HepG2 (cell line): ENCODE measurements around the gene PRKACA.

Experiments
- CEBPB ChIP-seq: IDR thresholded peaks from 2 replicates; pipeline ENCODE4 v1.6.1; 2011; ENCODE audit warnings: low read depth, low read length, improper control_type of control experiment, borderline replicate concordance
- FOSL2 ChIP-seq: sonication (generic); formaldehyde crosslinking; IDR thresholded peaks from 2 replicates; pipeline ENCODE4 v1.4.0; 2020; ENCODE audit warnings: missing genetic modification reagents
- HNF4A ChIP-seq: sonication (generic); formaldehyde crosslinking; IDR thresholded peaks from 2 replicates; pipeline ENCODE4 v1.4.0; 2020; ENCODE audit warnings: missing genetic modification reagents
- MYNN ChIP-seq: sonication (generic); formaldehyde crosslinking; IDR thresholded peaks from 2 replicates; pipeline ENCODE4 v1.4.0; 2020; ENCODE audit warnings: mild to moderate bottlenecking, low read depth, missing genetic modification reagents
- PHB2 ChIP-seq: fragments of 450-650 bp; IDR thresholded peaks from 2 replicates; pipeline ENCODE4 v1.6.1; 2018; ENCODE audit not compliant: partially characterized antibody
- POLR2A ChIP-seq, 2 experiments: IDR thresholded peaks; 2 replicates each; pipeline ENCODE4 v1.6.1; 2011; ENCODE audit warnings: low read depth in 2 of 2, low read length in 2 of 2, mild to moderate bottlenecking in 1 of 2, moderate library complexity in 1 of 2; ENCODE audit not compliant: insufficient read depth in 1 of 2
- POLR2G ChIP-seq: fragments of 200-400 bp; formaldehyde crosslinking; IDR thresholded peaks from 2 replicates; pipeline ENCODE4 v1.6.1; 2018; ENCODE audit warnings: mild to moderate bottlenecking, low read depth, low read length, moderate library complexity
- ZNF563 ChIP-seq: sonication (generic); formaldehyde crosslinking; IDR thresholded peaks from 2 replicates; pipeline ENCODE4 v1.8.0; 2022; ENCODE audit warnings: mild to moderate bottlenecking, moderate library complexity, missing genetic modification reagents
- TF ChIP-seq, protein P1 (sequence below): sonication (generic); formaldehyde crosslinking; IDR thresholded peaks from 2 replicates; pipeline ENCODE4 v1.8.1; 2023; ENCODE audit warnings: mild to moderate bottlenecking, inconsistent platforms, moderate library complexity, missing genetic modification reagents, borderline replicate concordance
- TF ChIP-seq, protein P2 (sequence below): sonication (generic); formaldehyde crosslinking; IDR thresholded peaks from 2 replicates; pipeline ENCODE4 v1.9.0; 2022; ENCODE audit warnings: missing genetic modification reagents, mild to moderate bottlenecking, borderline replicate concordance
- TF ChIP-seq, protein P3 (sequence below), 2 experiments: sonication (generic) in 1 of 2; formaldehyde crosslinking in 1 of 2; IDR thresholded peaks; 2 replicates each; pipeline versions ENCODE4 v1.5.1 to v1.6.1; 2011 to 2020; ENCODE audit warnings: borderline replicate concordance in 1 of 2, low read depth in 1 of 2, low read length in 1 of 2, mild to moderate bottlenecking in 1 of 2, missing genetic modification reagents in 1 of 2, moderate library complexity in 1 of 2
- TF ChIP-seq, protein P4 (sequence below): sonication (generic); formaldehyde crosslinking; IDR thresholded peaks from 2 replicates; pipeline ENCODE4 v1.4.0; 2020; ENCODE audit warnings: missing genetic modification reagents, mild to moderate bottlenecking, borderline replicate concordance
- TF ChIP-seq, protein P5 (sequence below), 2 experiments: IDR thresholded peaks; 2 replicates each; pipeline ENCODE4 v1.6.1; 2011 to 2012; ENCODE audit warnings: low read length in 2 of 2, borderline replicate concordance in 1 of 2, low read depth in 1 of 2, mild to moderate bottlenecking in 1 of 2, moderate library complexity in 1 of 2
- TF ChIP-seq, protein P6 (sequence below): sonication (generic); formaldehyde crosslinking; IDR thresholded peaks from 2 replicates; pipeline ENCODE4 v1.5.0; 2020; ENCODE audit warnings: missing genetic modification reagents

DNA sequence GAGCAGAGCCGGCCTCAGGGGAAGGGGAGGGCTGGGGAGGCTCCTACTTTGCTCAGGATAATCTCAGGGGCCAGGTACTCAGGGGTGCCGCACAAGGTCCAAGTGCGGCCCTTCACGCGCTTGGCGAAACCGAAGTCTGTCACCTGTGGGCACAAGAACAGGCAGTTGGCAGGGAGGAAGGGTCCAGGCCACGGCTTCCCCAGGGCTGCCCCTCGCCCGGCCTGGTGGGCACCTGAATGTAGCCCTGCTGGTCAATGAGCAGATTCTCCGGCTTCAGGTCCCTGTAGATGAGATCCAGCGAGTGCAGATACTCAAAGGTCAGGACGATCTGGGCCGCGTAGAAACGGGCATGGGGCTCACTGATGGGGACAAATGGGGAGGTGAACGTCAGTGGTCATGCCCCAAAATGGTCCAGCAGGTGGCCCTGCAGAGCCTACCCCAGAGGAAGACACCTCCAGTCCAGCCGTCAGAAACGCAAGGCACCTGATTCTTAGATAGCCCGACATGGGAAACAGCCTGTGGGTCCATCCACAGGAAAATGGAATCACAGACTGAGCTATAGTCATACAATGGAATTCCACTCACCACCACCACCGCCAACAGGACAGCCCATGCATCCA lies 19.9 kb downstream of the PRKACA start:
- TF ChIP-seq FOSL2 (CRISPR knock-in tag) (no peak), ZNF563 (no peak), CEBPB (no peak), POLR2G (no peak), HNF4A (CRISPR knock-in tag) (no peak), MYNN (CRISPR knock-in tag) (no peak), PHB2 (no peak), POLR2A (IDR thresholded peaks at IDR 0.05; ENCODE audit: insufficient read depth in 1 of 2, low read depth in 2 of 2, low read length in 2 of 2) (no peak)
- TF ChIP-seq, protein P1, sequence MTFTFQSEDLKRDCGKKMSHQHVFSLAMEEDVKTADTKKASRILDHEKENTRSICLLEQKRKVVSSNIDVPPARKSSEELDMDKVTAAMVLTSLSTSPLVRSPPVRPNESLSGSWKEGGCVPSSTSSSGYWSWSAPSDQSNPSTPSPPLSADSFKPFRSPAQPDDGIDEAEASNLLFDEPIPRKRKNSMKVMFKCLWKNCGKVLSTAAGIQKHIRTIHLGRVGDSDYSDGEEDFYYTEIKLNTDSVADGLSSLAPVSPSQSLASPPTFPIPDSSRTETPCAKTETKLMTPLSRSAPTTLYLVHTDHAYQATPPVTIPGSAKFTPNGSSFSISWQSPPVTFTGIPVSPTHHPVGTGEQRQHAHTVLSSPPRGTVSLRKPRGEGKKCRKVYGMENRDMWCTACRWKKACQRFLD (CRISPR knock-in tag) = no peak
- TF ChIP-seq, protein P2, sequence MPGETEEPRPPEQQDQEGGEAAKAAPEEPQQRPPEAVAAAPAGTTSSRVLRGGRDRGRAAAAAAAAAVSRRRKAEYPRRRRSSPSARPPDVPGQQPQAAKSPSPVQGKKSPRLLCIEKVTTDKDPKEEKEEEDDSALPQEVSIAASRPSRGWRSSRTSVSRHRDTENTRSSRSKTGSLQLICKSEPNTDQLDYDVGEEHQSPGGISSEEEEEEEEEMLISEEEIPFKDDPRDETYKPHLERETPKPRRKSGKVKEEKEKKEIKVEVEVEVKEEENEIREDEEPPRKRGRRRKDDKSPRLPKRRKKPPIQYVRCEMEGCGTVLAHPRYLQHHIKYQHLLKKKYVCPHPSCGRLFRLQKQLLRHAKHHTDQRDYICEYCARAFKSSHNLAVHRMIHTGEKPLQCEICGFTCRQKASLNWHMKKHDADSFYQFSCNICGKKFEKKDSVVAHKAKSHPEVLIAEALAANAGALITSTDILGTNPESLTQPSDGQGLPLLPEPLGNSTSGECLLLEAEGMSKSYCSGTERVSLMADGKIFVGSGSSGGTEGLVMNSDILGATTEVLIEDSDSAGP (CRISPR knock-in tag) = no peak
- TF ChIP-seq, protein P3, sequence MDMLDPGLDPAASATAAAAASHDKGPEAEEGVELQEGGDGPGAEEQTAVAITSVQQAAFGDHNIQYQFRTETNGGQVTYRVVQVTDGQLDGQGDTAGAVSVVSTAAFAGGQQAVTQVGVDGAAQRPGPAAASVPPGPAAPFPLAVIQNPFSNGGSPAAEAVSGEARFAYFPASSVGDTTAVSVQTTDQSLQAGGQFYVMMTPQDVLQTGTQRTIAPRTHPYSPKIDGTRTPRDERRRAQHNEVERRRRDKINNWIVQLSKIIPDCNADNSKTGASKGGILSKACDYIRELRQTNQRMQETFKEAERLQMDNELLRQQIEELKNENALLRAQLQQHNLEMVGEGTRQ (IDR thresholded peaks at IDR 0.05; ENCODE audit: low read depth, low read length) = no peak
- TF ChIP-seq, protein P3 (CRISPR knock-in tag; IDR thresholded peaks at IDR 0.05; ENCODE audit: borderline replicate concordance) = no peak
- TF ChIP-seq, protein P4, sequence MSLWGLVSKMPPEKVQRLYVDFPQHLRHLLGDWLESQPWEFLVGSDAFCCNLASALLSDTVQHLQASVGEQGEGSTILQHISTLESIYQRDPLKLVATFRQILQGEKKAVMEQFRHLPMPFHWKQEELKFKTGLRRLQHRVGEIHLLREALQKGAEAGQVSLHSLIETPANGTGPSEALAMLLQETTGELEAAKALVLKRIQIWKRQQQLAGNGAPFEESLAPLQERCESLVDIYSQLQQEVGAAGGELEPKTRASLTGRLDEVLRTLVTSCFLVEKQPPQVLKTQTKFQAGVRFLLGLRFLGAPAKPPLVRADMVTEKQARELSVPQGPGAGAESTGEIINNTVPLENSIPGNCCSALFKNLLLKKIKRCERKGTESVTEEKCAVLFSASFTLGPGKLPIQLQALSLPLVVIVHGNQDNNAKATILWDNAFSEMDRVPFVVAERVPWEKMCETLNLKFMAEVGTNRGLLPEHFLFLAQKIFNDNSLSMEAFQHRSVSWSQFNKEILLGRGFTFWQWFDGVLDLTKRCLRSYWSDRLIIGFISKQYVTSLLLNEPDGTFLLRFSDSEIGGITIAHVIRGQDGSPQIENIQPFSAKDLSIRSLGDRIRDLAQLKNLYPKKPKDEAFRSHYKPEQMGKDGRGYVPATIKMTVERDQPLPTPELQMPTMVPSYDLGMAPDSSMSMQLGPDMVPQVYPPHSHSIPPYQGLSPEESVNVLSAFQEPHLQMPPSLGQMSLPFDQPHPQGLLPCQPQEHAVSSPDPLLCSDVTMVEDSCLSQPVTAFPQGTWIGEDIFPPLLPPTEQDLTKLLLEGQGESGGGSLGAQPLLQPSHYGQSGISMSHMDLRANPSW (CRISPR knock-in tag) = no peak
- TF ChIP-seq, protein P5, sequence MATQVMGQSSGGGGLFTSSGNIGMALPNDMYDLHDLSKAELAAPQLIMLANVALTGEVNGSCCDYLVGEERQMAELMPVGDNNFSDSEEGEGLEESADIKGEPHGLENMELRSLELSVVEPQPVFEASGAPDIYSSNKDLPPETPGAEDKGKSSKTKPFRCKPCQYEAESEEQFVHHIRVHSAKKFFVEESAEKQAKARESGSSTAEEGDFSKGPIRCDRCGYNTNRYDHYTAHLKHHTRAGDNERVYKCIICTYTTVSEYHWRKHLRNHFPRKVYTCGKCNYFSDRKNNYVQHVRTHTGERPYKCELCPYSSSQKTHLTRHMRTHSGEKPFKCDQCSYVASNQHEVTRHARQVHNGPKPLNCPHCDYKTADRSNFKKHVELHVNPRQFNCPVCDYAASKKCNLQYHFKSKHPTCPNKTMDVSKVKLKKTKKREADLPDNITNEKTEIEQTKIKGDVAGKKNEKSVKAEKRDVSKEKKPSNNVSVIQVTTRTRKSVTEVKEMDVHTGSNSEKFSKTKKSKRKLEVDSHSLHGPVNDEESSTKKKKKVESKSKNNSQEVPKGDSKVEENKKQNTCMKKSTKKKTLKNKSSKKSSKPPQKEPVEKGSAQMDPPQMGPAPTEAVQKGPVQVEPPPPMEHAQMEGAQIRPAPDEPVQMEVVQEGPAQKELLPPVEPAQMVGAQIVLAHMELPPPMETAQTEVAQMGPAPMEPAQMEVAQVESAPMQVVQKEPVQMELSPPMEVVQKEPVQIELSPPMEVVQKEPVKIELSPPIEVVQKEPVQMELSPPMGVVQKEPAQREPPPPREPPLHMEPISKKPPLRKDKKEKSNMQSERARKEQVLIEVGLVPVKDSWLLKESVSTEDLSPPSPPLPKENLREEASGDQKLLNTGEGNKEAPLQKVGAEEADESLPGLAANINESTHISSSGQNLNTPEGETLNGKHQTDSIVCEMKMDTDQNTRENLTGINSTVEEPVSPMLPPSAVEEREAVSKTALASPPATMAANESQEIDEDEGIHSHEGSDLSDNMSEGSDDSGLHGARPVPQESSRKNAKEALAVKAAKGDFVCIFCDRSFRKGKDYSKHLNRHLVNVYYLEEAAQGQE (IDR thresholded peaks at IDR 0.05; ENCODE audit: borderline replicate concordance in 1 of 2, low read depth in 1 of 2, low read length in 2 of 2) = no peak
- TF ChIP-seq, protein P6, sequence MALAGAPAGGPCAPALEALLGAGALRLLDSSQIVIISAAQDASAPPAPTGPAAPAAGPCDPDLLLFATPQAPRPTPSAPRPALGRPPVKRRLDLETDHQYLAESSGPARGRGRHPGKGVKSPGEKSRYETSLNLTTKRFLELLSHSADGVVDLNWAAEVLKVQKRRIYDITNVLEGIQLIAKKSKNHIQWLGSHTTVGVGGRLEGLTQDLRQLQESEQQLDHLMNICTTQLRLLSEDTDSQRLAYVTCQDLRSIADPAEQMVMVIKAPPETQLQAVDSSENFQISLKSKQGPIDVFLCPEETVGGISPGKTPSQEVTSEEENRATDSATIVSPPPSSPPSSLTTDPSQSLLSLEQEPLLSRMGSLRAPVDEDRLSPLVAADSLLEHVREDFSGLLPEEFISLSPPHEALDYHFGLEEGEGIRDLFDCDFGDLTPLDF (CRISPR knock-in tag) = no peak
